Thyroid gland (tissue), 4 donors: ENCODE results near the gene CYB5R2. TPM values are rescaled to one million over a fixed set of nuclear protein-coding genes. Genes with fewer than 3 reads are reported as not detected.

ENCODE experiments used
- DNase-seq, 2 donors: peaks; one replicate each; pipeline ENCODE4 v3.0.0-alpha.2; 2019
- H3K27ac ChIP-seq, 3 donors: fragments of 200-600 bp; sonication (generic); 1 replicate in 2 of 3; 2 replicates in 1 of 3; pipeline ENCODE4 v1.5.1; 2016 to 2019; ENCODE audit warnings: mild to moderate bottlenecking in 1 of 3, moderate library complexity in 1 of 3
- H3K27me3 ChIP-seq: fragments of 200-600 bp; sonication (generic); one replicate; pipeline ENCODE4 v1.5.1; 2019
- H3K36me3 ChIP-seq, 2 donors: fragments of 200-600 bp; sonication (generic); one replicate each; pipeline ENCODE4 v1.5.1; 2016 to 2019
- H3K4me1 ChIP-seq, 2 donors: fragments of 200-600 bp; sonication (generic); one replicate each; pipeline ENCODE4 v1.5.1; 2017 to 2019
- H3K4me3 ChIP-seq, 3 donors: fragments of 200-600 bp; sonication (generic); replicated peaks in 1 of 3; 1 replicate in 2 of 3; 2 replicates in 1 of 3; pipeline ENCODE4 v1.5.1; 2016; ENCODE audit warnings: mild to moderate bottlenecking in 1 of 3
- H3K9me3 ChIP-seq: fragments of 200-600 bp; sonication (generic); one replicate; pipeline ENCODE4 v1.5.1; 2017
- CTCF ChIP-seq, 6 experiments: fragments of 200-600 bp in 3 of 6; fragments of 450-650 bp in 3 of 6; sonication (generic) in 3 of 6; IDR thresholded peaks; one replicate each; pipeline ENCODE4 v1.5.1; 2016 to 2019; ENCODE audit warnings: antibody characterized with exemption in 6 of 6, mild to moderate bottlenecking in 2 of 6, inconsistent platforms in 1 of 6, moderate library complexity in 1 of 6
- POLR2A ChIP-seq, 2 donors: fragments of 450-650 bp; IDR thresholded peaks; one replicate each; pipeline ENCODE4 v1.6.1; 2017; ENCODE audit warnings: antibody characterized with exemption in 2 of 2, mild to moderate bottlenecking in 2 of 2, moderate library complexity in 1 of 2
- WGBS, 2 donors: methylation state at CpG; one replicate each; pipeline ENCODE4 v1.1.5; 2017; 5-methylcytosine and 5-hydroxymethylcytosine counted together
- intact Hi-C: fragments of 100-400 bp; cut with DNase I; formaldehyde crosslinking; loops from one replicate; pipeline ENCODE4 v1.15.1; 2023
- total RNA-seq, 4 donors: library from RNA; depleted of rRNA; stranded (reverse); fragments of >200 nt; gene quantifications; one replicate each; pipeline ENCODE4 v1.2.3, GENCODE V29; 2016

The CYB5R2 gene
- total RNA-seq, 4 donors from 2014 or later: 7.2 to 9.3 (median 8.5) TPM

- WGBS, 2 donors: 79 to 86% methylated on average over 6 of the region's 6 CpGs
- H3K36me3 ChIP-seq: peaks cover 34 to 39% of the 10 kb centered on the region in 2 donors
- TF ChIP-seq POLR2A (IDR thresholded peaks at IDR 0.05) (no peak), CTCF (IDR thresholded peaks at IDR 0.05) (no peak)
Observed at GRCh38 chr11:7636350-7636749, 37.0 kb downstream of the CYB5R2 start.

GRCh38 chr11:7635708-7636107 lies 37.6 kb downstream of the CYB5R2 start:
- Histone ChIP-seq H3K36me3 (peaks cover 31 to 39% of the 10 kb centered on the region in 2 donors), H3K4me3 (no peak overlapping the region), H3K9me3 (no peaks in the 10 kb centered on the region), H3K27ac (peak overlapping the region in 1 of 3 donors; percentile 59), H3K27me3 (no peaks in the 10 kb centered on the region), H3K4me1 (peaks cover 22 to 35% of the 10 kb centered on the region in 2 donors)
- intact Hi-C loops: no loop called here
- no peak for TF ChIP-seq CTCF (IDR thresholded peaks at IDR 0.05)
- no peak for TF ChIP-seq POLR2A (IDR thresholded peaks at IDR 0.05)
- no peak for DNase-seq
- 80 to 81% methylated on average over 4 of the region's 4 CpGs for WGBS, 2 donors

More at GRCh38 chr11:7636350-7636749, 37.0 kb downstream of the CYB5R2 start:
- H3K9me3 ChIP-seq: no peaks in the 10 kb centered on the region
- H3K4me3 ChIP-seq: no peak overlapping the region
- H3K27me3 ChIP-seq: no peaks in the 10 kb centered on the region
- H3K27ac ChIP-seq: peak overlapping the region in 1 of 3 donors; percentile 59
- H3K4me1 ChIP-seq: peaks cover 22 to 37% of the 10 kb centered on the region in 2 donors
- DNase-seq: no peak
- intact Hi-C loops: no loop called here

- intact Hi-C loops: no loop called here
- Histone ChIP-seq H3K36me3 (peaks cover 31 to 39% of the 10 kb centered on the region in 2 donors), H3K4me3 (no peak overlapping the region), H3K4me1 (peaks cover 17 to 30% of the 10 kb centered on the region in 2 donors), H3K27me3 (no peaks in the 10 kb centered on the region), H3K9me3 (no peaks in the 10 kb centered on the region), H3K27ac (peak overlapping the region; percentile 12 to 59 (median 22))
- DNase-seq: peak in 1 of 2 donors; percentile 48
- no peak for TF ChIP-seq POLR2A (IDR thresholded peaks at IDR 0.05)
- TF ChIP-seq CTCF (IDR thresholded peaks at IDR 0.05): no peak
- 99% methylated on average over 4 of the region's 4 CpGs for WGBS, 2 donors
Observed at GRCh38 chr11:7635137-7635536, 38.2 kb downstream of the CYB5R2 start.

GRCh38 chr11:7632211-7632610 lies 41.1 kb downstream of the CYB5R2 start:
- 94 to 97% methylated on average over 2 of the region's 2 CpGs for WGBS, 2 donors

More at GRCh38 chr11:7632211-7632610, 41.1 kb downstream of the CYB5R2 start:
- Histone ChIP-seq H3K27me3 (no peaks in the 10 kb centered on the region), H3K4me1 (peaks cover 7 to 9% of the 10 kb centered on the region in 2 donors), H3K9me3 (no peaks in the 10 kb centered on the region), H3K36me3 (peaks cover 40 to 45% of the 10 kb centered on the region in 2 donors), H3K4me3 (no peak overlapping the region), H3K27ac (no peak overlapping the region)
- intact Hi-C loops: no loop called here
- DNase-seq: no peak
- TF ChIP-seq POLR2A (IDR thresholded peaks at IDR 0.05): no peak
- TF ChIP-seq CTCF (IDR thresholded peaks at IDR 0.05): no peak
